AG20443 (cell line): ENCODE results near the gene SINHCAF.
"Not testable (repeated sequence)": the region's sequence is repeated elsewhere in the genome, so short reads cannot be mapped to it uniquely, and the experiment has no call there.

Experiments used
- DNase-seq: peaks from one replicate; pipeline ENCODE4 v3.0.0; 2012; ENCODE audit warnings: low spot score, mixed read lengths

The SINHCAF gene

GRCh38 chr12:31325877-31326631 lies at the start of gene SINHCAF:
SINHCAF (minus strand) TSS chr12:31326150; CDS start chr12:31298204, 27,946 bp downstream.
- peak; percentile 99 for DNase-seq

GRCh38 chr12:31375422-31375821 lies 49.5 kb upstream of the SINHCAF start:
- DNase-seq, result not testable (repeated sequence)

- DNase-seq, result no peak
These were observed 45.3 kb upstream of the SINHCAF start for GRCh38 chr12:31371256-31371620.

GRCh38 chr12:31370531-31371255 lies 44.7 kb upstream of the SINHCAF start:
- no peak for DNase-seq

- DNase-seq, result peak; percentile 60
These were observed 44.0 kb upstream of the SINHCAF start for GRCh38 chr12:31369712-31370521.

GRCh38 chr12:31368666-31369361 lies 42.9 kb upstream of the SINHCAF start:
- no peak for DNase-seq

- DNase-seq, result no peak
These were observed 40.2 kb upstream of the SINHCAF start for GRCh38 chr12:31366104-31366621.

- no peak for DNase-seq
These were observed 37.9 kb upstream of the SINHCAF start for GRCh38 chr12:31363831-31364230.

GRCh38 chr12:31363416-31363809 lies 37.5 kb upstream of the SINHCAF start:
- DNase-seq, result no peak

GRCh38 chr12:31362759-31363415 lies 36.9 kb upstream of the SINHCAF start:
- no peak for DNase-seq

GRCh38 chr12:31362115-31362758 lies 36.3 kb upstream of the SINHCAF start:
- DNase-seq, result no peak

GRCh38 chr12:31361730-31362114 lies 35.8 kb upstream of the SINHCAF start:
- DNase-seq, result no peak

- DNase-seq, result no peak
These were observed 29.8 kb upstream of the SINHCAF start for GRCh38 chr12:31355747-31356107.

GRCh38 chr12:31353750-31354708 lies 28.1 kb upstream of the SINHCAF start:
- DNase-seq, result no peak

- no peak for DNase-seq
These were observed 20.3 kb upstream of the SINHCAF start for GRCh38 chr12:31346267-31346666.

- no peak for DNase-seq
These were observed 17.2 kb upstream of the SINHCAF start for GRCh38 chr12:31343139-31343538.

- DNase-seq, result no peak
These were observed 16.3 kb upstream of the SINHCAF start for GRCh38 chr12:31342286-31342685.

GRCh38 chr12:31339831-31340622 lies 14.1 kb upstream of the SINHCAF start:
- DNase-seq, result no peak

- DNase-seq, result no peak
These were observed 12.0 kb upstream of the SINHCAF start for GRCh38 chr12:31337952-31338351.
